Renal pelvis (tissue), 4 donors: ENCODE measurements around the gene TOPORS. TPM values are rescaled to one million over a fixed set of nuclear protein-coding genes. Genes with fewer than 3 reads are reported as not detected.
"Not testable (repeated sequence)": the region's sequence is repeated elsewhere in the genome, so short reads cannot be mapped to it uniquely, and the experiment has no call there.

Source experiments
- DNase-seq: peaks from one replicate; pipeline ENCODE4 v3.0.0-alpha.2; 2013
- polyA plus RNA-seq, 3 donors: library from polyadenylated mRNA; unstranded; fragments of 120-200 nt; gene quantifications; one replicate each; pipeline ENCODE4 v1.2.1, GENCODE V29; 2013; ENCODE audit not compliant: insufficient read length in 3 of 3

TOPORS gene
- polyA plus RNA-seq, 3 donors: 25.4 to 32.1 (median 31.1) TPM

DNA sequence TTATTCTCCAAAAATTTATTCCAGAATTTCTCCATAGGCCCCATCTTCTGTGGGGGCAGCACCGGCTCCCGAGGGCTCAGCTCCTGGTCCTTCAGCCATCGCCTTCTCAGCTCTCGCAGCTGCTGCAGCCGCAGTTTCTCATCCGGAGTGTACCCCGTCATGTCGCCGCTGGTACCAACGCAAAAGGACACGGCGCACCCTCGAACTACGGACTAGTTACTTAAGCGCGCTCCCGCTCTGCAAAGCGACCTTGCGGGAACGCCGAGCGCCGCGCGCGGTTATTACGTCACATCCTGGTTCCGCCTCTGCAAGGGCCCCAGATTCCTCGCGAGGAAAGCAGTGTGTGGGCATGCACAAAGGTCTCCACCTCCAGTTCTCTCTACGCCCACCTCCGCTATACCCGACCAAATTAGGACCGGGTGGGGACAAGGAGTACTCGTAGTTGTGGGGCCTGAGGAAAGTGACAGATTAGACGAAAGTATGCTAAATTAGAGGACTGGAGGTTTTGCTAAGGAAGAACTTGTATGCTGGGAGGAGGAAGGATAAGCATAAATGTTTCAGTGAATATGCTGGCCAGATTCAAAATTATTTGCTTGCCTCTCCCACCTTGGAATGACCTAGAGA is 20.6 kb upstream of the TOPORS start, which contains the start of gene NDUFB6:
Gene NDUFB6, minus strand, starts transcription at position 260 of the 624 bp plus-strand sequence. Its CDS starts 99 bp downstream, at position 161.
- DNase-seq: peak; percentile 94

DNA sequence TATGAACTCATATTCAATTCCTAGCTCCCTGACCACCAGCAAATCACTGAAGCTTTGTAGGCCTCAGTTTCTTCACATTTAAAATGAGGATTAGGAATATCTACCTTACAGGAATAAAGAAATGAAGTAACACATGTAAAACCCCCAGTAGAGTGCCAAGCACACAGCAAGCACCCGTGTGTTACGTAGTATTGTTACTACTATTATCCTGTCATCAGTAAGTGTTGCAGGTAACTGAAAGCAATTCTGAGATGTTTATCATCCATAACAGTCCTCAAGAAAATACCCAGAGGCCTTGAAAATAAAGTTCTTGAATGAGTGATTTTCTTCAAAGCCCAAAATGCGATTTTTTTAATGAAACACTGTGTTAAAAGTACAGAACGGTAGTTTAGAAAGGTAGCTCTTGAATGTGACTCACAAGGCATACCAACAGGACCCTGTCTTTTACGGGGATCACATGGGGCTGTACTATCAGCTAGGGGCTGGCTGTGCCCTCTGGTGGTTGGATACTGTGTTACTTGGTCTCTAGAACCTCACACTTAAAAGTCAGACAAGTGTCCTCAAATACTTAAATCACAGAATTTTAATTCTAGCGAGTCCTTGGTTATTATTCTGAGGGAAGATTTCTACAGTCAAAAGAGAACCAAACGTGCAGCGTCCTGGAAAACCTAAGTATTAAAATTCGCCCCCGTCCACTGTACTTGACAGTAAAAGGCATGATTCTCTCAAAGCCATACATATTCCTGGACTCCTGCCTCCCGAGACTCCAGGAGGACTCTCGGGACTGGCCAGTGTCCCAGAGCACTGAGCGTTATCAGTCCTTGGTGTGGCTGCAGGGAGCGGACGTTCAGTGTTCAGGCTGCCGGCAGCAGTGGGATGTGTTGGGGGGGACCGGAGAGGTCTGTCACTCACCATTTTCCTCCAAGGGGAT is 19.8 kb upstream of the TOPORS start:
- DNase-seq: peak; percentile 67

GRCh38 chr9:32570262-32570661 is 17.9 kb upstream of the TOPORS start:
- DNase-seq: no peak

GRCh38 chr9:32566770-32567169 is 14.4 kb upstream of the TOPORS start:
- no peak for DNase-seq

DNA sequence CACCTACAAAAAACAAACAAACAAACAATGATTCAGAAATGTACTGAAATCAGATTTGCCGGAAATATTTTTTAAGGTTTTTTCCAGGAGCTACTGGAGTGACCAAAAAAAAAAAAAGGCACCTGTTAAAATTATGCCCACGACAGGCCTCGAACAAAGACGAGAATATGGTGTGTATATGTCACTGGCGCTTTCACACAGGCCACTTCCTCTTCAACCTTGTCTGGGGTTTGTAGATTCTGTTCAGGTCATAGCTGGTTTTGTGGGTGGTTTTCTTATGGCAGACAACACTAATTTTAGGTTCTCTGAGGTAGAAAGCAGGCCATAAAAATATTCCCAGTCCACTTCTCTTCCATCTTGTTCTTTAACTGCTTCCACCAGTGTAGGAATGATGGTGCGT is 13.6 kb upstream of the TOPORS start:
- DNase-seq: no peak

DNA sequence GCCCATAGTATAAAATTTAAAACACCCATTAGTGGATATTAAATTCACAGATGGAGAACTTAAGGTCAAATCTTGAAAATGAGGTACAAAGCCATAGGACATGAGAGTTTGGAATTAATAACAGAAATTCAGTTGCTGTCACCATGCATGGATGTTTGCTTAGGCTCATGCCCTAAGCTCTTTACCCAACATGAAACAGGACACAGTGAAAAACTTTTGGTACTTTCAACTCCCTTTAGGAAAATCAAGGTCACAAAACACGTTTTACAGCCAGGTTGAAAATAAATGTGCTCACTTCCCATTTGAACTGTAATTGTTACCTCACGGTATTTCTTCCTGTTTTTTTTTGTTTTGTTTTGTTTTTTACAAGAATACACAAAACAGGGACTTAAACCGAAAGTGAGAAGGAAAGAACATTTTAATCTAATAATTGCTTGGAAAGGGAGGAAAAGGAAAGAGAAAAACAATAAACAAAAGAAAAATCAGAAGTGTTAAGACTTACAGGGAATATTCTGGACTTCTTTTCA is 6.1 kb upstream of the TOPORS start:
- no peak for DNase-seq

DNA sequence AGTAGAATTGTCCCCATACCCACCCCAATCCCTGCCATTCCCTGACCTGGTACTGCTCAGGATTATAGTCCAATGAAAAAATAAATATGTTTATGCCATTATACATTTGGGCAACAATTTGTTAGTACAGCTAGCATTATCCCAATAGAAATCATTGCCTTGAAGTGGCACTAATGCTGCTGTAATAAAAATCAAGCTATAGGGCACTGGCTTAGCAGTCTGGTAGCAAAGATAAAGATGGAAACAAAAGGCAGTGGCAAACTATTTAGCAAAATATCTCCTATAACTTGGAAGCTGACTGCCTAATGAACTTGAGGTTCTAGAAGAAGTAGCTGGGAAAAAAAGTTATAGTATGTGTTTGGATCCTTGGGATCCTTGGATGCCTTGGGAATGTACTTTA is 2.2 kb upstream of the TOPORS start:
- DNase-seq: no peak

DNA sequence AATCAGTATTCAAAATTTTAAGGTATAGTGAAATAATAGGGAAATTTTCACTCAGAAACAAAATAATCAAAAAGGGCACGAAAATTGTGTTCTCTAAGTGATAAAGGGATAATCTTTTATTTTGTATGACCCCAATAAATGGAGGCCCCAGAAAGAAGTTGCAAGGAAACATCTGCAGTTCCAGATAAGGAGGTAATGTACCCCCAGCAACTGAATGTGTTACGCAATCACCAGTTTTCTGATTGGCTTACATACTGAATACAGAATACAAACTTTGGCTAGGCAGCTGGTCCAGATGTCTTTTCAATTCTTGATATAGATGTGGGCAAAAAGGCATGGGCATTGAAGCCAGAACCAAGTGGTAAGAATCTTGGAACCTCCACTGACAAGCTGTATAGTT is 1.7 kb upstream of the TOPORS start:
- DNase-seq: no peak

- peak; percentile 54 for DNase-seq
Observed at GRCh38 chr9:32551276-32552051, 922 bp downstream of the TOPORS start.

- peak; percentile 97 for DNase-seq
Observed at GRCh38 chr9:32550562-32551275, 1.7 kb downstream of the TOPORS start.

DNA sequence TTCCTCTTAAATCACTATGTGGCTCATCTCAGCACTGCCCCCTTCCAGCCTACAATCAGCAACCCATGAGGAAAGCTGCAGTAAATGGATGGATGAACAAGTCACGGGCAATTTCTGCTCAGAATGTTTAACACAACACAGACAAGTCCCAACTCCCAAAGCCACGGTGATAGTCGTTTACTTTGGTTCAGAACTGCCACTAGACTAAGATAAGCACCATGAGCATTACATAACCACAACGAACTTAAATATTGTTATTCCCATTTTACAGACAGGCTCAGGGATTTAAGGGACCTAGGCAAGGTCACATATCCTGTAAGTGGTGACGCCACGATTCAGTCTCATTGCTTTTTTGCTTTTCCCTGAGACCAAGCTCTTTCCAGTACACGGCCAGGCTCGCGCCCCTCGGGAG is 2.2 kb downstream of the TOPORS start:
- DNase-seq: peak; percentile 42

- DNase-seq: not testable (repeated sequence)
Observed at GRCh38 chr9:32548213-32548612, 4.2 kb downstream of the TOPORS start.

DNA sequence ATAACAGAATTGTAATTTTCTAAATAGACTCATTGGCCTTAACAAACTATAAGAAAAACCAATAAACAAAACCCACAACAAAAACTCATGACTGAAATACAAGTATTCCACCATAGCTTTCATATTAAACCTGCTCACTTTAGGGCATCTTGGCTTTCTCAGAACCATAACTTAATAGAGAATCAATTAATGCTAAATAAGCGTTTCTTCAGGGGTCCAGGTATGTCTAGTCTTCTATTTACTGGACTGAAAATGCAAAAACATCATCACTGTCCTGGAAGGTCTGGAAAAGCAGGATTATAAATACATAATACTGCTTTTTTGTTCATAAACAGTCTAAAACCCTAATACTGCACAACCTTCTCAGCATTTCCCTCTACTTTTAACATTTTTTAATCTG is 6.5 kb downstream of the TOPORS start:
- no peak for DNase-seq

GRCh38 chr9:32543047-32543446 is 9.3 kb downstream of the TOPORS start:
- DNase-seq: no peak

- no peak for DNase-seq
Observed at GRCh38 chr9:32533816-32534215, 18.6 kb downstream of the TOPORS start.

GRCh38 chr9:32533336-32533735 is 19.1 kb downstream of the TOPORS start:
- DNase-seq: no peak

GRCh38 chr9:32526707-32527048 is 25.7 kb downstream of the TOPORS start:
- no peak for DNase-seq

GRCh38 chr9:32526041-32526706 is 26.2 kb downstream of the TOPORS start, which contains the start of gene RIGI:
RIGI (minus strand) TSS chr9:32526196; CDS start chr9:32526166, 30 bp downstream.
- peak; percentile 92 for DNase-seq

- peak; percentile 9 for DNase-seq
Observed at GRCh38 chr9:32525709-32526030, 26.7 kb downstream of the TOPORS start.

GRCh38 chr9:32524892-32525708 is 27.3 kb downstream of the TOPORS start:
- peak; percentile 10 for DNase-seq
